CD14-positive monocyte (primary cell): ENCODE results near the gene IL10RB. TPM values are rescaled to one million over a fixed set of nuclear protein-coding genes. Genes with fewer than 3 reads are reported as not detected.

ENCODE experiments used
- DNase-seq, 3 donors: peaks; one replicate each; pipeline ENCODE4 v3.0.0-alpha.2; 2011 to 2022
- H2AFZ ChIP-seq: 2 replicates; pipeline ENCODE4 v1.6.0; 2012; ENCODE audit warnings: mild to moderate bottlenecking, low read depth, low read length, inconsistent platforms; ENCODE audit not compliant: insufficient read depth, poor library complexity, severe bottlenecking
- H3K27ac ChIP-seq, 2 donors: 1 replicate in 1 of 2; 2 replicates in 1 of 2; pipeline ENCODE4 v1.5.1; 2012 to 2013; ENCODE audit warnings: low read length in 2 of 2, control low read depth in 1 of 2, inconsistent platforms in 1 of 2, low read depth in 1 of 2, mild to moderate bottlenecking in 1 of 2
- H3K27me3 ChIP-seq, 2 donors: one replicate each; pipeline versions ENCODE4 v1.6.0 to v1.6.1; 2011 to 2013; ENCODE audit warnings: low read length in 2 of 2; ENCODE audit not compliant: control insufficient read depth in 2 of 2, insufficient read depth in 2 of 2
- H3K36me3 ChIP-seq, 2 donors: replicated peaks in 1 of 2; 1 replicate in 1 of 2; 2 replicates in 1 of 2; pipeline versions ENCODE4 v1.5.1 to v1.6.1; 2012 to 2013; ENCODE audit warnings: low read length in 2 of 2, control low read depth in 1 of 2, inconsistent platforms in 1 of 2, mild to moderate bottlenecking in 1 of 2; ENCODE audit not compliant: insufficient read depth in 2 of 2, control insufficient read depth in 1 of 2
- H3K4me1 ChIP-seq, 2 donors: 1 replicate in 1 of 2; 2 replicates in 1 of 2; pipeline versions ENCODE4 v1.5.1 to v1.6.1; 2012 to 2013; ENCODE audit warnings: low read length in 2 of 2, control low read depth in 1 of 2, inconsistent platforms in 1 of 2, mild to moderate bottlenecking in 1 of 2, moderate library complexity in 1 of 2; ENCODE audit not compliant: insufficient read depth in 2 of 2, control insufficient read depth in 1 of 2
- H3K4me2 ChIP-seq: replicated peaks from 2 replicates; pipeline ENCODE3; 2012; ENCODE audit warnings: low read length, moderate library complexity, mild to moderate bottlenecking; ENCODE audit not compliant: poor library complexity, severe bottlenecking; ENCODE audit errors: extremely low read depth
- H3K4me3 ChIP-seq, 3 experiments: fragments of 200-600 bp in 1 of 3; sonication (generic) in 1 of 3; replicated peaks in 1 of 3; 1 replicate in 2 of 3; 2 replicates in 1 of 3; pipeline ENCODE4 v1.5.1; 2011 to 2013; ENCODE audit warnings: low read length in 3 of 3, mild to moderate bottlenecking in 3 of 3, control low read depth in 2 of 3, low read depth in 2 of 3, inconsistent platforms in 1 of 3, moderate library complexity in 1 of 3
- H3K79me2 ChIP-seq: 2 replicates; pipeline ENCODE4 v1.6.0; 2012; ENCODE audit warnings: mild to moderate bottlenecking, control low read depth, inconsistent platforms, low read length, moderate library complexity; ENCODE audit not compliant: insufficient read depth
- H3K9ac ChIP-seq: 2 replicates; pipeline ENCODE4 v1.6.0; 2017; ENCODE audit warnings: low read length, mild to moderate bottlenecking; ENCODE audit not compliant: insufficient read depth, poor library complexity, severe bottlenecking
- H3K9me3 ChIP-seq, 2 donors: replicated peaks in 1 of 2; 1 replicate in 1 of 2; 2 replicates in 1 of 2; pipeline versions ENCODE4 v1.5.1 to v1.6.1; 2012 to 2013; ENCODE audit warnings: low read length in 2 of 2, control low read depth in 1 of 2; ENCODE audit not compliant: control insufficient read depth in 1 of 2, insufficient read depth in 1 of 2
- H4K20me1 ChIP-seq: 2 replicates; pipeline ENCODE4 v1.6.0; 2012; ENCODE audit warnings: mild to moderate bottlenecking, low read length, control low read depth, moderate library complexity; ENCODE audit not compliant: insufficient read depth
- H3K27ac Mint-ChIP-seq, 7 donors: one replicate each; pipeline ENCODE4 v1.8.0; 2020; ENCODE audit warnings: mild to moderate bottlenecking in 7 of 7, mixed read lengths in 7 of 7, moderate library complexity in 6 of 7, inconsistent platforms in 2 of 7
- H3K27me3 Mint-ChIP-seq, 3 donors: one replicate each; pipeline ENCODE4 v1.8.0; 2021 to 2022; ENCODE audit warnings: low read depth in 3 of 3, mild to moderate bottlenecking in 3 of 3, mixed read lengths in 3 of 3, moderate library complexity in 3 of 3, inconsistent platforms in 1 of 3
- H3K36me3 Mint-ChIP-seq, 2 donors: one replicate each; pipeline ENCODE4 v1.8.0; 2020; ENCODE audit warnings: mixed read lengths in 2 of 2, inconsistent platforms in 1 of 2, mild to moderate bottlenecking in 1 of 2
- H3K4me1 Mint-ChIP-seq: one replicate; pipeline ENCODE4 v1.8.0; 2020; ENCODE audit warnings: mild to moderate bottlenecking, mixed read lengths
- H3K4me3 Mint-ChIP-seq, 2 donors: one replicate each; pipeline ENCODE4 v1.8.0; 2020; ENCODE audit warnings: mild to moderate bottlenecking in 2 of 2, mixed read lengths in 2 of 2, moderate library complexity in 1 of 2
- H3K9me3 Mint-ChIP-seq, 7 donors: one replicate each; pipeline ENCODE4 v1.8.0; 2020 to 2022; ENCODE audit warnings: mixed read lengths in 7 of 7, mild to moderate bottlenecking in 6 of 7, moderate library complexity in 6 of 7, inconsistent platforms in 2 of 7
- CTCF ChIP-seq: fragments of 200-600 bp; IDR thresholded peaks from one replicate; pipeline ENCODE4 v1.8.0; 2022; ENCODE audit warnings: antibody characterized with exemption, mild to moderate bottlenecking
- WGBS: methylation state at CpG from one replicate; pipeline ENCODE4 v1.1.5; 2013; ENCODE audit warnings: missing lambda C conversion rate; ENCODE audit not compliant: insufficient coverage; 5-methylcytosine and 5-hydroxymethylcytosine counted together
- intact Hi-C, 2 donors: fragments of 100-400 bp; cut with micrococcal nuclease; formaldehyde crosslinking; loops; one replicate each; pipeline versions ENCODE4 v1.15.0 to v1.15.1; 2023
- polyA plus RNA-seq, 3 donors: library from polyadenylated mRNA; depleted of rRNA in 1 of 3; unstranded in 2 of 3; stranded (reverse) in 1 of 3; fragments of 300-500 nt in 2 of 3; fragments of >200 nt in 1 of 3; fragmentation: Illumina TruSeq in 2 of 3; gene quantifications; 1 replicate in 2 of 3; 2 replicates in 1 of 3; pipeline ENCODE4 v1.2.3, GENCODE V29; 2012 to 2021

Gene IL10RB
- polyA plus RNA-seq, 3 donors = 79.0 to 225 (median 212) TPM

GRCh38 chr21:33230545-33231324, 35.4 kb upstream of the IL10RB start:
- Histone ChIP-seq H3K27me3 (no peaks in the 10 kb centered on the region), H3K4me3 (peak overlapping the region; percentile 92 to 99 (median 97)), H3K9ac (peak overlapping the region; percentile 99), H3K27ac (peak overlapping the region; percentile 88 to 95), H3K79me2 (peaks cover 60% of the 10 kb centered on the region), H3K36me3 (peaks cover 0 to 11% of the 10 kb centered on the region in 2 donors), H2AFZ (peak overlapping the region; percentile 72), H3K4me2 (peak overlapping the region; percentile 85), H4K20me1 (peaks cover 15% of the 10 kb centered on the region), H3K4me1 (peaks cover 46 to 60% of the 10 kb centered on the region in 2 donors), H3K9me3 (no peaks in the 10 kb centered on the region)
- Mint-ChIP-seq H3K4me3 (peak overlapping the region; percentile 90 to 93), H3K4me1 (peaks cover 51% of the 10 kb centered on the region), H3K9me3 (no peaks in the 10 kb centered on the region), H3K36me3 (peaks cover 22 to 23% of the 10 kb centered on the region in 2 donors), H3K27me3 (peaks cover 0 to 3% (median 0%) of the 10 kb centered on the region in 3 donors), H3K27ac (peak overlapping the region; percentile 87 to 96 (median 92))
- DNase-seq = peak in 2 of 3 donors; percentile 37 to 87
- WGBS = under 1% methylated on average over 15 of the region's 30 CpGs
- intact Hi-C loops = loop anchor here (5.0 kb wide), 2 partner anchors 33 to 37 kb away; partner anchors contain the start of gene IL10RB (in 2 of the 2)
- TF ChIP-seq CTCF = peak; percentile 34

- H3K27me3 Mint-ChIP-seq = peaks cover 0 to 3% (median 0%) of the 10 kb centered on the region in 3 donors
- intact Hi-C loops = loop anchor here (5.0 kb wide), 2 partner anchors 34 to 36 kb away; partner anchors contain the start of gene IL10RB (in 2 of the 2)
- H3K79me2 ChIP-seq = peaks cover 67% of the 10 kb centered on the region
- TF ChIP-seq CTCF = no peak
- H3K36me3 ChIP-seq = peaks cover 3 to 18% of the 10 kb centered on the region in 2 donors
- peak overlapping the region; percentile 92 to 99 (median 97) for H3K4me3 ChIP-seq
- H2AFZ ChIP-seq = no peak overlapping the region
- no peaks in the 10 kb centered on the region for H3K27me3 ChIP-seq
- H3K9ac ChIP-seq = peak overlapping the region; percentile 99
- peak overlapping the region; percentile 48 to 95 for H3K27ac ChIP-seq
- peaks cover 56% of the 10 kb centered on the region for H3K4me1 Mint-ChIP-seq
- H3K4me1 ChIP-seq = peaks cover 46 to 66% of the 10 kb centered on the region in 2 donors
- DNase-seq = no peak
- H3K4me2 ChIP-seq = peak overlapping the region; percentile 85
- peaks cover 26 to 27% of the 10 kb centered on the region in 2 donors for H3K36me3 Mint-ChIP-seq
- peaks cover 23% of the 10 kb centered on the region for H4K20me1 ChIP-seq
- WGBS = no CpG with 5 or more reads among the region's 8 CpGs
- H3K9me3 Mint-ChIP-seq = no peaks in the 10 kb centered on the region
- no peaks in the 10 kb centered on the region for H3K9me3 ChIP-seq
- H3K4me3 Mint-ChIP-seq = peak overlapping the region; percentile 89 to 90
- peak overlapping the region; percentile 33 to 92 (median 76) for H3K27ac Mint-ChIP-seq
These were observed 34.6 kb upstream of the IL10RB start for GRCh38 chr21:33231526-33231925.
